H1 (cell line): ENCODE measurements around the gene ZNF652. TPM values are rescaled to one million over a fixed set of nuclear protein-coding genes. Genes with fewer than 3 reads are reported as not detected.

Experiments used
- CHD2 ChIP-seq: IDR thresholded peaks from 2 replicates; pipeline ENCODE4 v1.6.1; 2012; ENCODE audit warnings: low read length, improper control_type of control experiment
- CHD7 ChIP-seq: fragments of 300-600 bp; sonication (generic); IDR thresholded peaks from 2 replicates; pipeline ENCODE4 v1.7.1; 2012; ENCODE audit warnings: low read length, moderate library complexity, mild to moderate bottlenecking, inconsistent platforms; ENCODE audit not compliant: insufficient replicate concordance
- JUN ChIP-seq: IDR thresholded peaks from 2 replicates; pipeline ENCODE4 v1.6.1; 2011; ENCODE audit warnings: low read depth, mild to moderate bottlenecking, improper control_type of control experiment, low read length
- TCF12 ChIP-seq: IDR thresholded peaks from 2 replicates; pipeline ENCODE4 v1.6.1; 2011; ENCODE audit warnings: low read depth, mild to moderate bottlenecking, low read length
- ZNF274 ChIP-seq: IDR thresholded peaks from 2 replicates; pipeline ENCODE4 v1.7.0; 2012; ENCODE audit warnings: low read length, borderline replicate concordance; ENCODE audit errors: extremely low read depth
- polyA plus RNA-seq, 7 experiments: library from polyadenylated mRNA; depleted of rRNA in 3 of 7; stranded (reverse) in 5 of 7; unstranded in 2 of 7; fragments of >200 nt in 5 of 7; fragments of 200-250 nt in 2 of 7; gene quantifications; 1 replicate in 5 of 7; 2 replicates in 1 of 7; 4 replicates in 1 of 7; pipeline versions ENCODE4 v1.2.1 to v1.2.3, GENCODE V29; 2011 to 2013; ENCODE audit warnings: missing spikeins in 2 of 7, mixed read lengths in 2 of 7
- total RNA-seq: library from RNA; stranded (reverse); fragmentation: NEBNext Ultra II Directional; extraction: Animal tissue kit (Norgen Biotek cat#: 25700); gene quantifications from 2 replicates; pipeline ENCODE4 v1.2.1, GENCODE V29; 2021

ZNF652 gene
- total and polyA plus RNA-seq, 2 of the 8 experiments (the other 6 are each of a cell fraction or from before 2014, with no cell fraction given), result 13.5 to 39.6 TPM

- TF ChIP-seq CHD7 (no peak), CHD2 (no peak), ZNF274 (no peak), JUN (no peak), TCF12 (no peak)
Measured at GRCh38 chr17:49397586-49397985, 35.5 kb upstream of the ZNF652 start (continued).
